Mammary epithelial cell (primary cell): ENCODE measurements around the gene SPR.
A peak's percentile ranks its signal among the peaks of the same experiment; 100 is the strongest.

Experiments used
- EZH2 ChIP-seq: IDR thresholded peaks from 2 replicates; pipeline ENCODE4 v1.6.1; 2012; ENCODE audit warnings: low read length, inconsistent platforms, borderline replicate concordance
- TF ChIP-seq, protein P1 (sequence below), 2 donors: IDR thresholded peaks in 1 of 2; conservative IDR thresholded peaks in 1 of 2; 2 replicates each; pipeline ENCODE4 v1.5.1; 2011 to 2012; ENCODE audit warnings: inconsistent platforms in 2 of 2, low read length in 2 of 2, mild to moderate bottlenecking in 2 of 2, control low read depth in 1 of 2, low read depth in 1 of 2; ENCODE audit not compliant: insufficient read depth in 1 of 2; ENCODE audit errors: extremely low read depth in 1 of 2

DNA sequence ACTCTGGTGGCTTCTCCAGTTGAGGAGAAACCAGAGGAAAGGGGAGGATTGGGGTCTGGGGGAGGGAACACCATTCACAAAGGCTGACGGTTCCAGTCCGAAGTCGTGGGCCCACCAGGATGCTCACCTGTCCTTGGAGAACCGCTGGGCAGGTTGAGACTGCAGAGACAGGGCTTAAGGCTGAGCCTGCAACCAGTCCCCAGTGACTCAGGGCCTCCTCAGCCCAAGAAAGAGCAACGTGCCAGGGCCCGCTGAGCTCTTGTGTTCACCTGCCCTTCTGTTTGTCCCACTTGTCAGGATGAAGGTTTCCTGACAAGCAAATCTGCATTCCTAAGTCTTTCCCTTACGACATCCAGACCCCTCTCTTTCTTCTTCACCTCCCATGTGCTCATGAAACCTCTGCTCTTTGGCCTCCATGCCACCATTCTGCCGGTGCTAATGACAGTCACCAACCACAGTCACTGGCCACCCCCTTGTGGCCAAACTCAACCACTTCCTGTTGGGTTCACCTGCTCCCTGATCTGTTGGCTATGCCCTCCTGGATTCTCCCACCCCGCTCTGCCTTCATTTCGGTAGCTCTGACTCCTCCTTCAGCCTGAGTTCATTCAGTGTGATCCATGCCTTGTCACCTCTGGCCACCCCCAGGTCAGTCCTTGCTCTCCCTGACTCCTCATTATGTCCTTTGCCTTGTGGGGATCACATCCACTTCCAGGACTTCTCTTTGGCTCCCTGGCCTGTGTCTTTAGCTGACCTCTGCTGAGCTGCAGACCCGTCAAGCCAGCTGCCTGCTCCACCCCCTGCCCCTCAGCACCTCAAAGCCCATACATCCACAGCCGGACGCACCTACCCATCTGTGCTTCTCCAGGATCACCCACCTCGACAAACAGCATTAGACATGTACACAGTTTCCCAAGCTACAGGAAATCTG is 47.7 kb downstream of the SPR start:
- TF ChIP-seq, protein P1, sequence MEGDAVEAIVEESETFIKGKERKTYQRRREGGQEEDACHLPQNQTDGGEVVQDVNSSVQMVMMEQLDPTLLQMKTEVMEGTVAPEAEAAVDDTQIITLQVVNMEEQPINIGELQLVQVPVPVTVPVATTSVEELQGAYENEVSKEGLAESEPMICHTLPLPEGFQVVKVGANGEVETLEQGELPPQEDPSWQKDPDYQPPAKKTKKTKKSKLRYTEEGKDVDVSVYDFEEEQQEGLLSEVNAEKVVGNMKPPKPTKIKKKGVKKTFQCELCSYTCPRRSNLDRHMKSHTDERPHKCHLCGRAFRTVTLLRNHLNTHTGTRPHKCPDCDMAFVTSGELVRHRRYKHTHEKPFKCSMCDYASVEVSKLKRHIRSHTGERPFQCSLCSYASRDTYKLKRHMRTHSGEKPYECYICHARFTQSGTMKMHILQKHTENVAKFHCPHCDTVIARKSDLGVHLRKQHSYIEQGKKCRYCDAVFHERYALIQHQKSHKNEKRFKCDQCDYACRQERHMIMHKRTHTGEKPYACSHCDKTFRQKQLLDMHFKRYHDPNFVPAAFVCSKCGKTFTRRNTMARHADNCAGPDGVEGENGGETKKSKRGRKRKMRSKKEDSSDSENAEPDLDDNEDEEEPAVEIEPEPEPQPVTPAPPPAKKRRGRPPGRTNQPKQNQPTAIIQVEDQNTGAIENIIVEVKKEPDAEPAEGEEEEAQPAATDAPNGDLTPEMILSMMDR (conservative IDR thresholded peaks at IDR 0.05 in 1 of 2, IDR thresholded peaks at IDR 0.05 in 1 of 2; ENCODE audit: extremely low read depth in 1 of 2, insufficient read depth in 1 of 2, low read depth in 1 of 2, low read length in 2 of 2) = peak; percentile 34 to 61
- no peak for TF ChIP-seq EZH2
